ENCODE results near the gene EFCC1. TPM values are rescaled to one million over a fixed set of nuclear protein-coding genes. Genes with fewer than 3 reads are reported as not detected.

Gene EFCC1
- total RNA-seq, 1 experiment from 2014 or later = not detected

- H3K36me3 ChIP-seq (ENCODE audit: insufficient read depth, low read length, poor library complexity, severe bottlenecking) = no peaks in the 10 kb centered on the region
- peak; percentile 96 for DNase-seq (ENCODE audit: low spot score)
- H3K4me3 ChIP-seq (ENCODE audit: low read depth, low read length, poor library complexity, severe bottlenecking) = peak overlapping the region; percentile 47
- POLR2A ChIA-PET (ENCODE audit: low non-redundant PET) = interaction anchor here (0.5 to 0.6 kb wide), 2 partner anchors 103 to 198 kb away, joined by 3 to 6 read pairs; no protein-coding TSS in a partner anchor
- H3K9me3 ChIP-seq (ENCODE audit: low read depth, low read length, poor library complexity, severe bottlenecking) = no peaks in the 10 kb centered on the region
- peak; percentile 56 for TF ChIP-seq CTCF (conservative IDR thresholded peaks at IDR 0.05; ENCODE audit: low read depth, low read length)
- TF ChIP-seq EZH2 (IDR thresholded peaks at IDR 0.05; ENCODE audit: borderline replicate concordance, low read depth, low read length, poor library complexity, severe bottlenecking) = no peak
- intact Hi-C loops (cut with micrococcal nuclease; ENCODE audit: unreplicated experiment) = no loop called here
- no peaks in the 10 kb centered on the region for H3K27me3 ChIP-seq (replicated peaks; ENCODE audit: insufficient read depth, low read depth, low read length, poor library complexity)
- CTCF ChIA-PET = no interaction called here
- no peak overlapping the region for H3K27ac ChIP-seq (ENCODE audit: low read depth, low read length, poor library complexity, severe bottlenecking)
- H3K4me1 ChIP-seq (ENCODE audit: insufficient read depth, low read length, poor library complexity, severe bottlenecking) = peaks cover 6% of the 10 kb centered on the region
- no TSS peak for BruUV-seq (replicated peaks)
Observed at GRCh38 chr3:129026728-129027543, 25.8 kb downstream of the EFCC1 start.

GRCh38 chr3:129027544-129027880, 26.4 kb downstream of the EFCC1 start:
- DNase-seq (ENCODE audit: low spot score) = no peak
- Histone ChIP-seq H3K36me3 (ENCODE audit: insufficient read depth, low read length, poor library complexity, severe bottlenecking) (no peaks in the 10 kb centered on the region), H3K9me3 (ENCODE audit: low read depth, low read length, poor library complexity, severe bottlenecking) (no peaks in the 10 kb centered on the region), H3K4me3 (ENCODE audit: low read depth, low read length, poor library complexity, severe bottlenecking) (peak overlapping the region; percentile 47), H3K27ac (ENCODE audit: low read depth, low read length, poor library complexity, severe bottlenecking) (no peak overlapping the region), H3K27me3 (replicated peaks; ENCODE audit: insufficient read depth, low read depth, low read length, poor library complexity) (no peaks in the 10 kb centered on the region), H3K4me1 (ENCODE audit: insufficient read depth, low read length, poor library complexity, severe bottlenecking) (peaks cover 6% of the 10 kb centered on the region)
- TF ChIP-seq CTCF (conservative IDR thresholded peaks at IDR 0.05; ENCODE audit: low read depth, low read length) (no peak), EZH2 (IDR thresholded peaks at IDR 0.05; ENCODE audit: borderline replicate concordance, low read depth, low read length, poor library complexity, severe bottlenecking) (no peak)
- ChIA-PET CTCF (no interaction called here), POLR2A (ENCODE audit: low non-redundant PET) (interaction anchor here (0.5 to 0.6 kb wide), 2 partner anchors 103 to 197 kb away, joined by 3 to 6 read pairs; no protein-coding TSS in a partner anchor)
- no TSS peak for BruUV-seq (replicated peaks)
- intact Hi-C loops (cut with micrococcal nuclease; ENCODE audit: unreplicated experiment) = no loop called here

GRCh38 chr3:129028866-129029265, 27.8 kb downstream of the EFCC1 start:
- DNase-seq (ENCODE audit: low spot score) = no peak
- no peak overlapping the region for H3K27ac ChIP-seq (ENCODE audit: low read depth, low read length, poor library complexity, severe bottlenecking)
- ChIA-PET CTCF (no interaction called here), POLR2A (ENCODE audit: low non-redundant PET) (no interaction called here)
- no peaks in the 10 kb centered on the region for H3K27me3 ChIP-seq (replicated peaks; ENCODE audit: insufficient read depth, low read depth, low read length, poor library complexity)
- H3K36me3 ChIP-seq (ENCODE audit: insufficient read depth, low read length, poor library complexity, severe bottlenecking) = no peaks in the 10 kb centered on the region
- TF ChIP-seq CTCF (conservative IDR thresholded peaks at IDR 0.05; ENCODE audit: low read depth, low read length) = no peak
- TF ChIP-seq EZH2 (IDR thresholded peaks at IDR 0.05; ENCODE audit: borderline replicate concordance, low read depth, low read length, poor library complexity, severe bottlenecking) = no peak
- BruUV-seq (replicated peaks) = no TSS peak
- H3K9me3 ChIP-seq (ENCODE audit: low read depth, low read length, poor library complexity, severe bottlenecking) = no peaks in the 10 kb centered on the region
- intact Hi-C loops (cut with micrococcal nuclease; ENCODE audit: unreplicated experiment) = no loop called here
- no peak overlapping the region for H3K4me3 ChIP-seq (ENCODE audit: low read depth, low read length, poor library complexity, severe bottlenecking)
- H3K4me1 ChIP-seq (ENCODE audit: insufficient read depth, low read length, poor library complexity, severe bottlenecking) = peaks cover 6% of the 10 kb centered on the region
